Measurements from ENCODE around the gene HELT. TPM values are rescaled to one million over a fixed set of nuclear protein-coding genes. Genes with fewer than 3 reads are reported as not detected.
A peak's percentile ranks its signal among the peaks of the same experiment; 100 is the strongest.

Gene HELT
- total RNA-seq, 1 donor from 2014 or later = not detected

GRCh38 chr4:185019456-185020292 lies 1.4 kb downstream of the HELT start:
- Mint-ChIP-seq H3K4me1 (peaks cover 54% of the 10 kb centered on the region), H3K36me3 (no peaks in the 10 kb centered on the region), H3K9me3 (no peaks in the 10 kb centered on the region), H3K27me3 (ENCODE audit: insufficient read depth, low read depth) (peaks cover 85% of the 10 kb centered on the region), H3K4me3 (peak overlapping the region; percentile 60), H3K27ac (no peak overlapping the region)
- DNase-seq (ENCODE audit: low spot score) = peak; percentile 72
- no peaks in the 10 kb centered on the region for H3K9me3 ChIP-seq (ENCODE audit: low read depth)
- no peak overlapping the region for H3K27ac ChIP-seq
- H4K20me1 ChIP-seq (ENCODE audit: low read depth) = peaks cover 91% of the 10 kb centered on the region
- peaks cover 66% of the 10 kb centered on the region for H3F3A ChIP-seq (ENCODE audit: low read depth)
- H3K4me2 ChIP-seq = peak overlapping the region; percentile 82
- H3K27me3 ChIP-seq = peaks cover 100% of the 10 kb centered on the region
- H3K36me3 ChIP-seq = no peaks in the 10 kb centered on the region
- TF ChIP-seq EZH2phosphoT487 (IDR thresholded peaks at IDR 0.05) = peak; percentile 76
- no peak for TF ChIP-seq CTCF (IDR thresholded peaks at IDR 0.05)
- peak; percentile 52 for TF ChIP-seq EZH2 (IDR thresholded peaks at IDR 0.05)
- peaks cover 87% of the 10 kb centered on the region for H3K4me1 ChIP-seq
- H3K4me3 ChIP-seq = peak overlapping the region; percentile 38
- no peaks in the 10 kb centered on the region for H3K79me2 ChIP-seq (ENCODE audit: low read depth)
- no peak overlapping the region for H3K9ac ChIP-seq
- no peak overlapping the region for H2AFZ ChIP-seq (replicated peaks)

GRCh38 chr4:185020293-185020808 lies 2.1 kb downstream of the HELT start:
- Histone ChIP-seq H3K4me1 (peaks cover 87% of the 10 kb centered on the region), H3K79me2 (ENCODE audit: low read depth) (no peaks in the 10 kb centered on the region), H2AFZ (replicated peaks) (no peak overlapping the region), H3K36me3 (no peaks in the 10 kb centered on the region), H3K9me3 (ENCODE audit: low read depth) (no peaks in the 10 kb centered on the region), H3K4me2 (peak overlapping the region; percentile 82), H3K4me3 (peak overlapping the region; percentile 38), H4K20me1 (ENCODE audit: low read depth) (peaks cover 84% of the 10 kb centered on the region), H3K9ac (no peak overlapping the region), H3K27me3 (peaks cover 100% of the 10 kb centered on the region), H3K27ac (no peak overlapping the region), H3F3A (ENCODE audit: low read depth) (peaks cover 66% of the 10 kb centered on the region)
- DNase-seq (ENCODE audit: low spot score) = peak; percentile 61
- Mint-ChIP-seq H3K4me3 (peak overlapping the region; percentile 60), H3K27ac (no peak overlapping the region), H3K27me3 (ENCODE audit: insufficient read depth, low read depth) (peaks cover 84% of the 10 kb centered on the region), H3K36me3 (no peaks in the 10 kb centered on the region), H3K9me3 (no peaks in the 10 kb centered on the region), H3K4me1 (peaks cover 54% of the 10 kb centered on the region)
- TF ChIP-seq EZH2phosphoT487 (IDR thresholded peaks at IDR 0.05) (no peak), EZH2 (IDR thresholded peaks at IDR 0.05) (no peak), CTCF (IDR thresholded peaks at IDR 0.05) (no peak)

DNA sequence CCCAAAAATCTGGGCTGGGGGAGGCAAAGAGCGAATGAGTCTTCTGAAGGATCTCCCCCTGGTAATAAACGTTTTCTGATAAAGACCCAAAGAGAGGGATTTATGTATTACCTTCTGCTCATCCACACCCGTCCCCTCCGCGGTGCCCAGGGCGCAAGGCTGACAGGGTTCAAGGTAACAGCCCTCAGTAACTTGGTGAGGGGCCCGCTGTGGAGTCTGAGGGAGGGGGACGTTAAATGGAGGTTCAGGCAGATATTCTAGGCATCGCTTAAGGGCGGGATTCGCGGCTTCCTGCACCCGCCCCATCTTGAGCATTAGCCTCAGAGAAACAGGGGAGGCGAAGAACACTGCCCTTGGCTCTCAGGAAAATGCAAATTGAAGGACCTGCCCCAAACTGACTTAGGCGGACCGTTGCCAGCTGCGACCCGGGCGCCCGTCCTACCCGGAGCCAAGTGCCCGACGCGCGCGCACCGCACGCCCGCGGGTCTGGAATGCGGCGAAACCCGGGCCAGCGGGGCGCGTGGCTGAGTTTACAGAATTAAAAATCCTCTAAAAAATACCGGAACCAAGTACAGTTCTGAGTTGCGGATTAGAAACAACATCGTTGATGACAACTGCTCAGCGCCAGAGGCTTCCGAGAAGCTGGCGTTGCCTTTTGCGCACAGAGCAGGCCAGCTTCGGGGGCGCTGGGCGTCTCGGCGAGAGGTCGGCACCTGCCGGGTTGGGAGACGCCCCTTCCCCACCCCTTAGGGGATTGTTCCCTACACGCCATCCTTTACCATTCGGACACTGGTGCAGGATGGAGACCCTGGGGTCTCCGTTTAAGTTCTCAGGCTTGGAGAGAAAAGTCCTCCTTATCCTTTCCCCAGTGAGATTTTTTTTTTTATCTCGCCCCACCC lies 2.8 kb downstream of the HELT start:
- H3K9ac ChIP-seq = no peak overlapping the region
- H4K20me1 ChIP-seq (ENCODE audit: low read depth) = peaks cover 76% of the 10 kb centered on the region
- H2AFZ ChIP-seq (replicated peaks) = no peak overlapping the region
- H3K27me3 ChIP-seq = peaks cover 100% of the 10 kb centered on the region
- H3K27ac ChIP-seq = no peak overlapping the region
- H3K79me2 ChIP-seq (ENCODE audit: low read depth) = no peaks in the 10 kb centered on the region
- no peaks in the 10 kb centered on the region for H3K9me3 Mint-ChIP-seq
- H3K4me2 ChIP-seq = peak overlapping the region; percentile 82
- peak overlapping the region; percentile 71 for H3K4me3 Mint-ChIP-seq
- H3K27ac Mint-ChIP-seq = no peak overlapping the region
- peaks cover 66% of the 10 kb centered on the region for H3F3A ChIP-seq (ENCODE audit: low read depth)
- H3K36me3 Mint-ChIP-seq = no peaks in the 10 kb centered on the region
- TF ChIP-seq EZH2phosphoT487 (IDR thresholded peaks at IDR 0.05) (peak; percentile 89), CTCF (IDR thresholded peaks at IDR 0.05) (no peak), EZH2 (IDR thresholded peaks at IDR 0.05) (peak; percentile 92)
- H3K4me1 ChIP-seq = peaks cover 84% of the 10 kb centered on the region
- no peaks in the 10 kb centered on the region for H3K36me3 ChIP-seq
- H3K9me3 ChIP-seq (ENCODE audit: low read depth) = no peaks in the 10 kb centered on the region
- peak; percentile 57 for DNase-seq (ENCODE audit: low spot score)
- H3K27me3 Mint-ChIP-seq (ENCODE audit: insufficient read depth, low read depth) = peaks cover 81% of the 10 kb centered on the region
- H3K4me3 ChIP-seq = peak overlapping the region; percentile 38
- peaks cover 54% of the 10 kb centered on the region for H3K4me1 Mint-ChIP-seq

Data from neural progenitor cell (in vitro differentiated cells).